Lower leg skin (tissue), 3 donors: Measurements from ENCODE around the gene TRPC5OS.

Experiments
- CTCF ChIP-seq, 3 donors: fragments of 450-650 bp; IDR thresholded peaks; one replicate each; pipeline ENCODE4 v1.5.1; 2016; ENCODE audit warnings: antibody characterized with exemption in 3 of 3, mild to moderate bottlenecking in 3 of 3, moderate library complexity in 2 of 3
- POLR2A ChIP-seq, 2 donors: fragments of 450-650 bp; IDR thresholded peaks; one replicate each; pipeline ENCODE4 v1.6.1; 2016 to 2017; ENCODE audit warnings: antibody characterized with exemption in 2 of 2, mild to moderate bottlenecking in 1 of 2, moderate library complexity in 1 of 2

- TF ChIP-seq CTCF (IDR thresholded peaks at IDR 0.05) = no peak
- no peak for TF ChIP-seq POLR2A (IDR thresholded peaks at IDR 0.05)
Measured at GRCh38 chrX:111896148-111896547, 20.2 kb downstream of the TRPC5OS start.
